HG02981 (cell line): Measurements from ENCODE around the gene MYBPC3.

Experiments used
- ATAC-seq: cut with Tn5 transposase; IDR thresholded peaks from one replicate; pipeline ENCODE4 v1.9.1; 2021; ENCODE audit warnings: mild to moderate bottlenecking, moderate library complexity; ENCODE audit not compliant: unreplicated experiment

Gene MYBPC3

GRCh38 chr11:47387944-47388696 is 35.6 kb upstream of the MYBPC3 start:
- ATAC-seq: no peak

- ATAC-seq: no peak
These were observed 32.0 kb upstream of the MYBPC3 start for GRCh38 chr11:47384498-47384897.

DNA sequence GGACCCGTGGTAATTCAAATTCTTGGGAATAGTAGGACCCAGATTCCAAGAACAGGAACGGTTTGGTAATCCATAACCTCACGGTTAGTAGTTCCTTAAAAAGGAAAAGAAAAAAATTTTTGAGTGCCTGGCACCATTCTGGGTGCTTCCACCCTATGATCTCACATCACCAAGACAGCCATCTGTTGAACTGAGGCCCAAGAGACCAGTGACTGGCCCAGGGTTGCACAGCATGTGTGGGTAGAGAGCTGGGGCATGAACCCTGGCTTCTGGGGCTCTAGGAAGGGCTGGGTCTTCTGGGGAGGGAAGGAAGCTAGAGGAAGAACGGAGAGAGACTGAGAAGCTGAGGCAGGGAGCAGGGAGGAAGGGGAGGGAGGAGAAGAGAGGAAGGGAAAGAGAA is 30.6 kb upstream of the MYBPC3 start:
- no peak for ATAC-seq

GRCh38 chr11:47380078-47380477 is 27.6 kb upstream of the MYBPC3 start:
- no peak for ATAC-seq

- no peak for ATAC-seq
These were observed 26.8 kb upstream of the MYBPC3 start for GRCh38 chr11:47379317-47379716.

GRCh38 chr11:47378836-47379170 is 26.3 kb upstream of the MYBPC3 start:
- ATAC-seq: peak; percentile 10

- peak; percentile 78 for ATAC-seq
These were observed 25.7 kb upstream of the MYBPC3 start, which contains the start of gene SPI1 for GRCh38 chr11:47378010-47378835. Gene SPI1 (minus strand): TSS chr11:47378547. CDS start chr11:47378353, 194 bp downstream.

- no peak for ATAC-seq
These were observed 25.1 kb upstream of the MYBPC3 start for GRCh38 chr11:47377571-47378009.

- ATAC-seq: no peak
These were observed 24.2 kb upstream of the MYBPC3 start for GRCh38 chr11:47376525-47377371.

- ATAC-seq: no peak
These were observed 23.6 kb upstream of the MYBPC3 start for GRCh38 chr11:47376107-47376524.

- no peak for ATAC-seq
These were observed 23.1 kb upstream of the MYBPC3 start for GRCh38 chr11:47375546-47376085.

GRCh38 chr11:47375020-47375419 is 22.5 kb upstream of the MYBPC3 start:
- ATAC-seq: no peak

- no peak for ATAC-seq
These were observed 22.2 kb upstream of the MYBPC3 start for GRCh38 chr11:47374720-47375019.

DNA sequence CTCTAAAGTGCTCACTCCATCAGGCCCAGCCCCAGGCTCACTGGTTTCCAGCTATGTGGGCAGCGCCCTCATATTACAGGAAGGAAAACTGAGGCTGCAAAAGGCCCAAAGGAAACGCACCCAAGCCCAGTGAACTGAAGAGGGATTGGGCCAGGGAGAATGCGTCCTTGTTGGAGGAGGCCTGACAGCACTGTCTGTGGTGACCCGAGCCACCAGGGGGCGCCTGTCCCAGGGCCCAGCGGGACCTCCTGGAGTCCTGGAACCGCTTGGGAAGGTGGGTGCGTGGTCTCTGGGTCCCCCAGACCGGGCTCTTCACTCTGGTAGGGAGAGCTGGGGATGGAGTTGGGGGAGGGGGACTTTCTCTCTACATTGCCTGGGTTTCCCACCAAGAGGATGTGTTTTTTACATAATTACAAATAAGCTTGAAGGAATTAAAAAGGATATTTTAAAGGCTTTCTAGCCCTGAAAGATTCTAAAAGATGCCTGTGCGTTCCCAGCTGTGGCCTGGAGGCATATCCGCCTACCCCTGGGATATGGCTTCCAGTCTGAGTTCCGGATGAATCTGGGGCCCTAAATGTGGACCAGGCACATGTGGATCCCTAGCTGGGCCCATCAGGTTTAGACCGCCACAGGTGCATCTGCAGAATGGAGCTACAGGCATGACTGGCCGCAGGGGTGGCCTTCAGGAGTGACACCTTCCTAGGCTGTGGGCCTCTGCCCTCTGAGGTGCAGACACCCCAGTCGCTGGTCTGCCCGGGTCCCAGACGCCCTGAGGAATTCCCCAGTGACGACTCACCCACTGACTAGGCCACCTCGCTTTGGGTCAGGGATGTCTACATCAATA is 21.6 kb upstream of the MYBPC3 start:
- ATAC-seq: no peak

GRCh38 chr11:47372422-47372821 is 19.9 kb upstream of the MYBPC3 start:
- ATAC-seq: no peak

GRCh38 chr11:47369676-47370075 is 17.2 kb upstream of the MYBPC3 start:
- no peak for ATAC-seq

GRCh38 chr11:47366020-47366490 is 13.6 kb upstream of the MYBPC3 start:
- ATAC-seq: no peak

DNA sequence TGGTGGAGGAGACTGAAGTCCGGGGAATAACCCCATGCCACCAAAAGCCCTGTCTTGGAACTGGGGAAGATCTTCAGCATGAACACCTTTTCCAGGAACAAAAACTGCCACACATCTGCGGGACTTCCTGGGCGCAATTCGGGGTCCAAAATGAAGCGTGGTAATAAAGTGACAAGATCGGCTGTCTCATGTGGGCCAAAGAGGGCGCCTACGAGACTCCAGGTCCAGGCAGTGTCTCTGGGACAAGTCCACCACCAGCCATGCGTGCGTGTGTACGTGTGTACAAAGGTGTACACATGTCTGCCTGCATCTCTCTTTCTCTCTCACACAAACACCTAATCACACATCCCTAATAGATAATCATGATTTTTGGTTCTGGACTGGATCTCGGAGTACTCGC is 8.9 kb upstream of the MYBPC3 start:
- no peak for ATAC-seq

- no peak for ATAC-seq
These were observed 7.8 kb upstream of the MYBPC3 start for GRCh38 chr11:47360341-47360740.

- no peak for ATAC-seq
These were observed 7.1 kb upstream of the MYBPC3 start for GRCh38 chr11:47359586-47359985.
